CD14-positive monocyte (primary cell): ENCODE measurements around the gene ACTL6A. TPM values are rescaled to one million over a fixed set of nuclear protein-coding genes. Genes with fewer than 3 reads are reported as not detected.

Experiments used
- DNase-seq, 3 donors: peaks; one replicate each; pipeline ENCODE4 v3.0.0-alpha.2; 2011 to 2022
- H2AFZ ChIP-seq: 2 replicates; pipeline ENCODE4 v1.6.0; 2012; ENCODE audit warnings: mild to moderate bottlenecking, low read depth, low read length, inconsistent platforms; ENCODE audit not compliant: insufficient read depth, poor library complexity, severe bottlenecking
- H3K27ac ChIP-seq, 2 donors: 1 replicate in 1 of 2; 2 replicates in 1 of 2; pipeline ENCODE4 v1.5.1; 2012 to 2013; ENCODE audit warnings: low read length in 2 of 2, control low read depth in 1 of 2, inconsistent platforms in 1 of 2, low read depth in 1 of 2, mild to moderate bottlenecking in 1 of 2
- H3K27me3 ChIP-seq, 2 donors: one replicate each; pipeline versions ENCODE4 v1.6.0 to v1.6.1; 2011 to 2013; ENCODE audit warnings: low read length in 2 of 2; ENCODE audit not compliant: control insufficient read depth in 2 of 2, insufficient read depth in 2 of 2
- H3K36me3 ChIP-seq, 2 donors: replicated peaks in 1 of 2; 1 replicate in 1 of 2; 2 replicates in 1 of 2; pipeline versions ENCODE4 v1.5.1 to v1.6.1; 2012 to 2013; ENCODE audit warnings: low read length in 2 of 2, control low read depth in 1 of 2, inconsistent platforms in 1 of 2, mild to moderate bottlenecking in 1 of 2; ENCODE audit not compliant: insufficient read depth in 2 of 2, control insufficient read depth in 1 of 2
- H3K4me1 ChIP-seq, 2 donors: 1 replicate in 1 of 2; 2 replicates in 1 of 2; pipeline versions ENCODE4 v1.5.1 to v1.6.1; 2012 to 2013; ENCODE audit warnings: low read length in 2 of 2, control low read depth in 1 of 2, inconsistent platforms in 1 of 2, mild to moderate bottlenecking in 1 of 2, moderate library complexity in 1 of 2; ENCODE audit not compliant: insufficient read depth in 2 of 2, control insufficient read depth in 1 of 2
- H3K4me2 ChIP-seq: replicated peaks from 2 replicates; pipeline ENCODE3; 2012; ENCODE audit warnings: low read length, moderate library complexity, mild to moderate bottlenecking; ENCODE audit not compliant: poor library complexity, severe bottlenecking; ENCODE audit errors: extremely low read depth
- H3K4me3 ChIP-seq, 3 experiments: fragments of 200-600 bp in 1 of 3; sonication (generic) in 1 of 3; replicated peaks in 1 of 3; 1 replicate in 2 of 3; 2 replicates in 1 of 3; pipeline ENCODE4 v1.5.1; 2011 to 2013; ENCODE audit warnings: low read length in 3 of 3, mild to moderate bottlenecking in 3 of 3, control low read depth in 2 of 3, low read depth in 2 of 3, inconsistent platforms in 1 of 3, moderate library complexity in 1 of 3
- H3K79me2 ChIP-seq: 2 replicates; pipeline ENCODE4 v1.6.0; 2012; ENCODE audit warnings: mild to moderate bottlenecking, control low read depth, inconsistent platforms, low read length, moderate library complexity; ENCODE audit not compliant: insufficient read depth
- H3K9ac ChIP-seq: 2 replicates; pipeline ENCODE4 v1.6.0; 2017; ENCODE audit warnings: low read length, mild to moderate bottlenecking; ENCODE audit not compliant: insufficient read depth, poor library complexity, severe bottlenecking
- H3K9me3 ChIP-seq, 2 donors: replicated peaks in 1 of 2; 1 replicate in 1 of 2; 2 replicates in 1 of 2; pipeline versions ENCODE4 v1.5.1 to v1.6.1; 2012 to 2013; ENCODE audit warnings: low read length in 2 of 2, control low read depth in 1 of 2; ENCODE audit not compliant: control insufficient read depth in 1 of 2, insufficient read depth in 1 of 2
- H4K20me1 ChIP-seq: 2 replicates; pipeline ENCODE4 v1.6.0; 2012; ENCODE audit warnings: mild to moderate bottlenecking, low read length, control low read depth, moderate library complexity; ENCODE audit not compliant: insufficient read depth
- H3K27ac Mint-ChIP-seq, 7 donors: one replicate each; pipeline ENCODE4 v1.8.0; 2020; ENCODE audit warnings: mild to moderate bottlenecking in 7 of 7, mixed read lengths in 7 of 7, moderate library complexity in 6 of 7, inconsistent platforms in 2 of 7
- H3K27me3 Mint-ChIP-seq, 3 donors: one replicate each; pipeline ENCODE4 v1.8.0; 2021 to 2022; ENCODE audit warnings: low read depth in 3 of 3, mild to moderate bottlenecking in 3 of 3, mixed read lengths in 3 of 3, moderate library complexity in 3 of 3, inconsistent platforms in 1 of 3
- H3K36me3 Mint-ChIP-seq, 2 donors: one replicate each; pipeline ENCODE4 v1.8.0; 2020; ENCODE audit warnings: mixed read lengths in 2 of 2, inconsistent platforms in 1 of 2, mild to moderate bottlenecking in 1 of 2
- H3K4me1 Mint-ChIP-seq: one replicate; pipeline ENCODE4 v1.8.0; 2020; ENCODE audit warnings: mild to moderate bottlenecking, mixed read lengths
- H3K4me3 Mint-ChIP-seq, 2 donors: one replicate each; pipeline ENCODE4 v1.8.0; 2020; ENCODE audit warnings: mild to moderate bottlenecking in 2 of 2, mixed read lengths in 2 of 2, moderate library complexity in 1 of 2
- H3K9me3 Mint-ChIP-seq, 7 donors: one replicate each; pipeline ENCODE4 v1.8.0; 2020 to 2022; ENCODE audit warnings: mixed read lengths in 7 of 7, mild to moderate bottlenecking in 6 of 7, moderate library complexity in 6 of 7, inconsistent platforms in 2 of 7
- WGBS: methylation state at CpG from one replicate; pipeline ENCODE4 v1.1.5; 2013; ENCODE audit warnings: missing lambda C conversion rate; ENCODE audit not compliant: insufficient coverage; 5-methylcytosine and 5-hydroxymethylcytosine counted together
- intact Hi-C, 2 donors: fragments of 100-400 bp; cut with micrococcal nuclease; formaldehyde crosslinking; loops; one replicate each; pipeline versions ENCODE4 v1.15.0 to v1.15.1; 2023
- polyA plus RNA-seq, 3 donors: library from polyadenylated mRNA; depleted of rRNA in 1 of 3; unstranded in 2 of 3; stranded (reverse) in 1 of 3; fragments of 300-500 nt in 2 of 3; fragments of >200 nt in 1 of 3; fragmentation: Illumina TruSeq in 2 of 3; gene quantifications; 1 replicate in 2 of 3; 2 replicates in 1 of 3; pipeline ENCODE4 v1.2.3, GENCODE V29; 2012 to 2021
- TF ChIP-seq, protein P1 (sequence below): fragments of 200-600 bp; IDR thresholded peaks from one replicate; pipeline ENCODE4 v1.8.0; 2022; ENCODE audit warnings: antibody characterized with exemption, mild to moderate bottlenecking

Gene ACTL6A
- polyA plus RNA-seq, 3 donors = 28.2 to 37.2 (median 35.9) TPM

GRCh38 chr3:179536256-179536655 lies 26.5 kb upstream of the ACTL6A start:
- H3K9me3 Mint-ChIP-seq = peaks cover 0 to 2% (median 0%) of the 10 kb centered on the region in 7 donors
- no peaks in the 10 kb centered on the region for H3K4me1 Mint-ChIP-seq
- no peaks in the 10 kb centered on the region for H3K79me2 ChIP-seq
- TF ChIP-seq, protein P1, sequence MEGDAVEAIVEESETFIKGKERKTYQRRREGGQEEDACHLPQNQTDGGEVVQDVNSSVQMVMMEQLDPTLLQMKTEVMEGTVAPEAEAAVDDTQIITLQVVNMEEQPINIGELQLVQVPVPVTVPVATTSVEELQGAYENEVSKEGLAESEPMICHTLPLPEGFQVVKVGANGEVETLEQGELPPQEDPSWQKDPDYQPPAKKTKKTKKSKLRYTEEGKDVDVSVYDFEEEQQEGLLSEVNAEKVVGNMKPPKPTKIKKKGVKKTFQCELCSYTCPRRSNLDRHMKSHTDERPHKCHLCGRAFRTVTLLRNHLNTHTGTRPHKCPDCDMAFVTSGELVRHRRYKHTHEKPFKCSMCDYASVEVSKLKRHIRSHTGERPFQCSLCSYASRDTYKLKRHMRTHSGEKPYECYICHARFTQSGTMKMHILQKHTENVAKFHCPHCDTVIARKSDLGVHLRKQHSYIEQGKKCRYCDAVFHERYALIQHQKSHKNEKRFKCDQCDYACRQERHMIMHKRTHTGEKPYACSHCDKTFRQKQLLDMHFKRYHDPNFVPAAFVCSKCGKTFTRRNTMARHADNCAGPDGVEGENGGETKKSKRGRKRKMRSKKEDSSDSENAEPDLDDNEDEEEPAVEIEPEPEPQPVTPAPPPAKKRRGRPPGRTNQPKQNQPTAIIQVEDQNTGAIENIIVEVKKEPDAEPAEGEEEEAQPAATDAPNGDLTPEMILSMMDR = no peak
- no peak overlapping the region for H3K4me3 ChIP-seq
- no peaks in the 10 kb centered on the region for H3K36me3 Mint-ChIP-seq
- H3K4me1 ChIP-seq = no peaks in the 10 kb centered on the region
- H3K27ac Mint-ChIP-seq = no peak overlapping the region
- H3K36me3 ChIP-seq = no peaks in the 10 kb centered on the region
- intact Hi-C loops = no loop called here
- no peak overlapping the region for H3K4me3 Mint-ChIP-seq
- no peak overlapping the region for H3K27ac ChIP-seq
- DNase-seq = no peak
- H3K9ac ChIP-seq = no peak overlapping the region
- no peaks in the 10 kb centered on the region for H3K27me3 Mint-ChIP-seq
- H4K20me1 ChIP-seq = no peaks in the 10 kb centered on the region
- H2AFZ ChIP-seq = no peak overlapping the region
- no peaks in the 10 kb centered on the region for H3K27me3 ChIP-seq
- H3K4me2 ChIP-seq = no peak overlapping the region
- no peaks in the 10 kb centered on the region for H3K9me3 ChIP-seq

GRCh38 chr3:179541094-179541493 lies 21.6 kb upstream of the ACTL6A start:
- H3K4me3 ChIP-seq = no peak overlapping the region
- H3K27ac ChIP-seq = no peak overlapping the region
- H3K9me3 ChIP-seq = no peaks in the 10 kb centered on the region
- H3K27me3 ChIP-seq = no peaks in the 10 kb centered on the region
- Mint-ChIP-seq H3K9me3 (peaks cover 0 to 2% (median 0%) of the 10 kb centered on the region in 7 donors), H3K27me3 (peaks cover 0 to 3% (median 0%) of the 10 kb centered on the region in 3 donors), H3K36me3 (no peaks in the 10 kb centered on the region), H3K4me1 (no peaks in the 10 kb centered on the region), H3K27ac (no peak overlapping the region), H3K4me3 (no peak overlapping the region)
- TF ChIP-seq, protein P1 = no peak
- no peaks in the 10 kb centered on the region for H3K36me3 ChIP-seq
- DNase-seq = no peak
- no peak overlapping the region for H3K4me2 ChIP-seq
- no peak overlapping the region for H2AFZ ChIP-seq
- no peaks in the 10 kb centered on the region for H3K4me1 ChIP-seq
- intact Hi-C loops = no loop called here
- H3K79me2 ChIP-seq = no peaks in the 10 kb centered on the region
- no peak overlapping the region for H3K9ac ChIP-seq
- WGBS = 100% methylated on average over 1 of the region's 2 CpGs
- no peaks in the 10 kb centered on the region for H4K20me1 ChIP-seq
